ENCODE results near the gene NRCAM. TPM values are rescaled to one million over a fixed set of nuclear protein-coding genes. Genes with fewer than 3 reads are reported as not detected.
A peak's percentile ranks its signal among the peaks of the same experiment; 100 is the strongest.

The NRCAM gene
- total and polyA plus RNA-seq, 2 donors (not counting 1 experiment from before 2014, with no cell fraction given) = 0.75 to 4.6 TPM

- Mint-ChIP-seq H3K27me3 (peaks cover 55% of the 10 kb centered on the region), H3K4me3 (no peak overlapping the region), H3K4me1 (peaks cover 10% of the 10 kb centered on the region), H3K9me3 (ENCODE audit: insufficient read depth) (no peaks in the 10 kb centered on the region), H3K27ac (no peak overlapping the region)
- Histone ChIP-seq H4K20me1 (ENCODE audit: control insufficient read depth, insufficient read depth, low read length, poor library complexity, severe bottlenecking) (peaks cover 4% of the 10 kb centered on the region), H3K79me2 (ENCODE audit: control insufficient read depth, insufficient read depth, low read length) (no peaks in the 10 kb centered on the region), H3K27me3 (replicated peaks in 1 of 4; ENCODE audit: control extremely low read depth in 1 of 4, control insufficient read depth in 3 of 4, insufficient read depth in 4 of 4, low read length in 3 of 4) (peaks cover 0 to 53% (median 29%) of the 10 kb centered on the region in 4 experiments), H3K27ac (ENCODE audit: low read length in 2 of 2) (no peak overlapping the region), H2AFZ (ENCODE audit: insufficient read depth, low read depth, low read length, poor library complexity, severe bottlenecking) (no peak overlapping the region), H3K4me2 (replicated peaks; ENCODE audit: low read depth, low read length, poor library complexity, severe bottlenecking) (no peak overlapping the region), H3K9me3 (ENCODE audit: control extremely low read depth in 1 of 3, control insufficient read depth in 2 of 3, insufficient read depth in 1 of 3, low read length in 2 of 3) (peaks cover 0 to 3% (median 0%) of the 10 kb centered on the region in 3 donors), H3K4me1 (ENCODE audit: control insufficient read depth in 2 of 2, insufficient read depth in 2 of 2, low read length in 2 of 2) (peaks cover 12 to 15% of the 10 kb centered on the region in 2 donors), H3K4me3 (ENCODE audit: control extremely low read depth in 1 of 5, extremely low read depth in 1 of 5, insufficient read depth in 1 of 5, low read depth in 2 of 5, low read length in 4 of 5) (no peak overlapping the region), H3K9ac (ENCODE audit: low read length) (no peak overlapping the region), H3K36me3 (replicated peaks in 1 of 2; ENCODE audit: control extremely low read depth in 1 of 2, control insufficient read depth in 1 of 2, extremely low read depth in 1 of 2, insufficient read depth in 2 of 2, low read length in 1 of 2) (no peaks in the 10 kb centered on the region)
- intact Hi-C loops (cut with micrococcal nuclease) = loop anchor here (1.0 to 2.0 kb wide), 2 partner anchors 75 to 279 kb away; no protein-coding TSS in a partner anchor
- ChIA-PET CTCF (interaction anchor here (0.7 to 4.6 kb wide), 18 partner anchors 10 to 1806 kb away, joined by 3 to 35 read pairs (median 4); no protein-coding TSS in a partner anchor), POLR2A (interaction anchor here (0.7 kb wide), 1 partner anchor 17 kb away, joined by 3 read pairs; no protein-coding TSS in a partner anchor)
- WGBS (ENCODE audit: insufficient coverage) = 31% methylated on average over 2 of the region's 3 CpGs
- ATAC-seq (ENCODE audit: low read depth) = peak; percentile 39
- DNase-seq = peak; percentile 49
- TF ChIP-seq CTCF (IDR thresholded peaks at IDR 0.05) (peak; percentile 71), EZH2 (IDR thresholded peaks at IDR 0.05; ENCODE audit: borderline replicate concordance, insufficient read depth, low read depth, low read length, poor library complexity, severe bottlenecking) (no peak)
Observed at GRCh38 chr7:108459922-108460551, 3.8 kb upstream of the NRCAM start.

DNA sequence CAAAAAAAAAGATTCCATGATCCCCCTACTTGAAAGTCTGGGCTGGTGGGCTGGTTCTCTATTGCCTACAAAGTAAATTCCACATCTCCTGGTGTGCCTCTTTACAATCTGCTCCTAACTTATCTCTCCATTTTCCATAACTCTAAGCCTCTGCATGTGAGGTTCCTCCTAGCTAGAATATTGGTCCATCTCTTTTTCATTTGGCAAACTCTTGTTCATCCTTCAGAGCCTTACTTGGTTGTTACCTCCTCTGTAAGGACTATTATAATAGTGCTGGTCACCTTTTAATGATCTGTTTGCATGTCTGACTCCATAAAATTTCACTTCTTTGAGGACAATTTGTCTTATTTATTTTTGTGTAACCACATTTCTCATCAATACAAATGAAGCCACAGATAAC is 1.6 kb upstream of the NRCAM start:
- TF ChIP-seq EZH2 (IDR thresholded peaks at IDR 0.05; ENCODE audit: borderline replicate concordance, insufficient read depth, low read depth, low read length, poor library complexity, severe bottlenecking) = no peak
- no peak for TF ChIP-seq CTCF (IDR thresholded peaks at IDR 0.05)
- intact Hi-C loops (cut with micrococcal nuclease) = no loop called here
- peaks cover 20 to 24% of the 10 kb centered on the region in 2 donors for H3K4me1 ChIP-seq (ENCODE audit: control insufficient read depth in 2 of 2, insufficient read depth in 2 of 2, low read length in 2 of 2)
- H3K4me2 ChIP-seq (replicated peaks; ENCODE audit: low read depth, low read length, poor library complexity, severe bottlenecking) = no peak overlapping the region
- H3K79me2 ChIP-seq (ENCODE audit: control insufficient read depth, insufficient read depth, low read length) = no peaks in the 10 kb centered on the region
- H3K9me3 ChIP-seq (ENCODE audit: control extremely low read depth in 1 of 3, control insufficient read depth in 2 of 3, insufficient read depth in 1 of 3, low read length in 2 of 3) = peaks cover 0 to 3% (median 0%) of the 10 kb centered on the region in 3 donors
- Mint-ChIP-seq H3K27ac (no peak overlapping the region), H3K4me1 (peaks cover 18% of the 10 kb centered on the region), H3K9me3 (ENCODE audit: insufficient read depth) (no peaks in the 10 kb centered on the region), H3K4me3 (peak overlapping the region; percentile 69), H3K27me3 (peaks cover 48% of the 10 kb centered on the region)
- H3K27me3 ChIP-seq (replicated peaks in 1 of 4; ENCODE audit: control extremely low read depth in 1 of 4, control insufficient read depth in 3 of 4, insufficient read depth in 4 of 4, low read length in 3 of 4) = peaks cover 0 to 57% (median 30%) of the 10 kb centered on the region in 4 experiments
- H2AFZ ChIP-seq (ENCODE audit: insufficient read depth, low read depth, low read length, poor library complexity, severe bottlenecking) = no peak overlapping the region
- H4K20me1 ChIP-seq (ENCODE audit: control insufficient read depth, insufficient read depth, low read length, poor library complexity, severe bottlenecking) = peaks cover 4% of the 10 kb centered on the region
- ChIA-PET POLR2A (no interaction called here), CTCF (interaction anchor here (0.7 to 6.0 kb wide), 5 partner anchors 10 to 285 kb away, joined by 3 to 48 read pairs (median 3); no protein-coding TSS in a partner anchor)
- no peaks in the 10 kb centered on the region for H3K36me3 ChIP-seq (replicated peaks in 1 of 2; ENCODE audit: control extremely low read depth in 1 of 2, control insufficient read depth in 1 of 2, extremely low read depth in 1 of 2, insufficient read depth in 2 of 2, low read length in 1 of 2)
- no peak overlapping the region for H3K9ac ChIP-seq (ENCODE audit: low read length)
- H3K27ac ChIP-seq (ENCODE audit: low read length in 2 of 2) = no peak overlapping the region
- no peak overlapping the region for H3K4me3 ChIP-seq (ENCODE audit: control extremely low read depth in 1 of 5, extremely low read depth in 1 of 5, insufficient read depth in 1 of 5, low read depth in 2 of 5, low read length in 4 of 5)
- DNase-seq = no peak
- ATAC-seq (ENCODE audit: low read depth) = no peak

All from B cell (primary cell).